ENCODE measurements around the gene PIK3AP1. TPM values are rescaled to one million over a fixed set of nuclear protein-coding genes. Genes with fewer than 3 reads are reported as not detected.

PIK3AP1 gene
- total RNA-seq, 6 donors from 2014 or later, result 22.0 to 64.8 (median 34.6) TPM

DNA sequence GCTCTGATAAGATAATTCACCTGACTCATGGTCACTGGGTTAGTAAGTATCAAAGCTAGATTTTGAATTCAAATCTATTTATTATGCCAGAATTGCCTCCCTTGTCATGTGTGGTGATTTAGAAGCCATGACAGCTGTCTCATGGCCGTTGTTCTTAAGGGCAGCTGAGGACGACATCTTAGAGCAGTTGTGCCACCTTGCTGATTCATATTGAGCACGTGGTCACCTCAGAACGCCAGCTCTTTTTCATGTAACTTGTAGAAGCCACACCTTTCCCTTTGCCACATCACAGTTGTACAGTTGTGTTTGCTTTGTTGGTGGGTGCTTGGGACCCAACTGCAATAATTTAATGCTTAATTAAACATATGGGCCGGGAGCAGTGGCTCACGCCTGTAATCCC is 4.3 kb upstream of the PIK3AP1 start:
- Histone ChIP-seq H3K27me3 (no peaks in the 10 kb centered on the region), H3K27ac (no peak overlapping the region), H3K36me3 (no peaks in the 10 kb centered on the region), H3K4me3 (no peak overlapping the region), H3K9me3 (no peaks in the 10 kb centered on the region), H3K4me1 (peaks cover 5 to 17% (median 15%) of the 10 kb centered on the region in 4 donors)
- no peak for TF ChIP-seq EP300 (IDR thresholded peaks at IDR 0.05)
- no peak for TF ChIP-seq POLR2AphosphoS5 (IDR thresholded peaks at IDR 0.05)
- TF ChIP-seq, protein P1, sequence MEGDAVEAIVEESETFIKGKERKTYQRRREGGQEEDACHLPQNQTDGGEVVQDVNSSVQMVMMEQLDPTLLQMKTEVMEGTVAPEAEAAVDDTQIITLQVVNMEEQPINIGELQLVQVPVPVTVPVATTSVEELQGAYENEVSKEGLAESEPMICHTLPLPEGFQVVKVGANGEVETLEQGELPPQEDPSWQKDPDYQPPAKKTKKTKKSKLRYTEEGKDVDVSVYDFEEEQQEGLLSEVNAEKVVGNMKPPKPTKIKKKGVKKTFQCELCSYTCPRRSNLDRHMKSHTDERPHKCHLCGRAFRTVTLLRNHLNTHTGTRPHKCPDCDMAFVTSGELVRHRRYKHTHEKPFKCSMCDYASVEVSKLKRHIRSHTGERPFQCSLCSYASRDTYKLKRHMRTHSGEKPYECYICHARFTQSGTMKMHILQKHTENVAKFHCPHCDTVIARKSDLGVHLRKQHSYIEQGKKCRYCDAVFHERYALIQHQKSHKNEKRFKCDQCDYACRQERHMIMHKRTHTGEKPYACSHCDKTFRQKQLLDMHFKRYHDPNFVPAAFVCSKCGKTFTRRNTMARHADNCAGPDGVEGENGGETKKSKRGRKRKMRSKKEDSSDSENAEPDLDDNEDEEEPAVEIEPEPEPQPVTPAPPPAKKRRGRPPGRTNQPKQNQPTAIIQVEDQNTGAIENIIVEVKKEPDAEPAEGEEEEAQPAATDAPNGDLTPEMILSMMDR (IDR thresholded peaks at IDR 0.05), result no peak
- TF ChIP-seq POLR2A (IDR thresholded peaks at IDR 0.05), result no peak
- ATAC-seq (ENCODE audit: low FRiP score in 2 of 2) (no peak), DNase-seq (no peak)
- 88 to 90% methylated on average over 6 of the region's 6 CpGs for WGBS, 2 donors

DNA sequence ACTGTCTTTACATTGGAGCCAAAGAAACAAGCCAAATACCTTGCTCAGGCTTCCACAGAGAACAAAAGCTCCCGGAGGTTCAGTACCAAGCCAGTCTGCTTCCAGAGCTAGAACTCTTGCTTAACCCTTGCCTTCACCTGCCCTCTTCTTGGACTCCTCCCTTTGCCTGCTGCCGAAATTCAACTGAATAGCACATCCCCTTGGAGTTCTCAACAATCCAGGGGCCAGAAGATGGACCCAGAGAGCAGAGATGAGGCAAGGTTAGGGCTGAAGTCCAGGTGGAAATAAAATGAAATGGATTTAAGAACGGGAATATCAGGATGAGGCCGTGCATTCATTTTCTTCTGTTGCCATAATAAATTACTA is 876 bp upstream of the PIK3AP1 start:
- no peak for ATAC-seq (ENCODE audit: low FRiP score in 2 of 2)

DNA sequence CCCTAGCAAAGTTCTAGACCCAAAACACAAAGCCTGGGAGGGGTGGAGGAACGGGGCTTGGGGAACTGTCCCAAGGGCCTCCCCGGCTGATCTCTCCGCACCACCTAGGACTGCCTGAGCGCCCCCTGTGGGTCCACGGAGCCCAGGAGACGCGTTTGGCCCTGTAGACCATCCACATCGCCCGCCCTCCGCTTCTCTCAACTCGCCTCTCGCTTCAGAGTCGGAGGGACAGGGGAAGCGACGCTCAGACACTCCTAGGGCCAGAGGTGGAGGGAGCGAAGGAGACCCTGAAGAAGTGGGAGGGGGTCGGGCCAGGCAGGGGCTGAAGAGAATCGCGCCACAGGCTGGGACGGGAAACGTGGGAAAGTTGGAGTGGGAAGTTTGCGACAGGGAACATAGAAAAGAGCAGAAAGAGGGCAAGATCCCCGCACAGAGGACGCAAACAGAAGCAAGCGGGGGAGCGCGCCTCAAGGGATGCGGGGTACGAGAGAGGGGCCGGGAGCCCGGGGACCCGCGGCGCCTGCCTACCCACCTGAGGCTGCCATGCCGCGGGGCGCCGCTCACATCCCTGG is 378 bp downstream of the PIK3AP1 start:
- peak; percentile 83 to 86 for ATAC-seq (ENCODE audit: low FRiP score in 2 of 2)
- DNase-seq, result peak; percentile 80 to 86
- 2 to 11% methylated on average over 13 to 27 of the region's 38 CpGs for WGBS, 2 donors
- Histone ChIP-seq H3K27ac (peak overlapping the region; percentile 59 to 91 (median 80)), H3K36me3 (no peaks in the 10 kb centered on the region), H3K27me3 (no peaks in the 10 kb centered on the region), H3K9me3 (no peaks in the 10 kb centered on the region), H3K4me3 (peak overlapping the region in 3 of 4 donors; percentile 65 to 83 (median 75)), H3K4me1 (peaks cover 5 to 34% (median 19%) of the 10 kb centered on the region in 4 donors)
- TF ChIP-seq, protein P1 (IDR thresholded peaks at IDR 0.05), result peak in 5 of 6 experiments; percentile 25 to 43 (median 40)
- TF ChIP-seq POLR2AphosphoS5 (IDR thresholded peaks at IDR 0.05), result no peak

More for the DNA sequence above, 876 bp upstream of the PIK3AP1 start:
- H3K27ac ChIP-seq, result peak overlapping the region in 1 of 4 donors; percentile 89
- peaks cover 5 to 34% (median 19%) of the 10 kb centered on the region in 4 donors for H3K4me1 ChIP-seq
- no peak for DNase-seq
- no peaks in the 10 kb centered on the region for H3K9me3 ChIP-seq
- H3K27me3 ChIP-seq, result no peaks in the 10 kb centered on the region
- WGBS, 2 donors, result 38 to 48% methylated on average over 4 of the region's 4 CpGs
- H3K36me3 ChIP-seq, result no peaks in the 10 kb centered on the region
- TF ChIP-seq EP300 (IDR thresholded peaks at IDR 0.05), result no peak
- no peak for TF ChIP-seq POLR2A (IDR thresholded peaks at IDR 0.05)
- TF ChIP-seq, protein P1 (IDR thresholded peaks at IDR 0.05), result no peak
- no peak for TF ChIP-seq POLR2AphosphoS5 (IDR thresholded peaks at IDR 0.05)
- H3K4me3 ChIP-seq, result peak overlapping the region in 2 of 4 donors; percentile 75 to 83

DNA sequence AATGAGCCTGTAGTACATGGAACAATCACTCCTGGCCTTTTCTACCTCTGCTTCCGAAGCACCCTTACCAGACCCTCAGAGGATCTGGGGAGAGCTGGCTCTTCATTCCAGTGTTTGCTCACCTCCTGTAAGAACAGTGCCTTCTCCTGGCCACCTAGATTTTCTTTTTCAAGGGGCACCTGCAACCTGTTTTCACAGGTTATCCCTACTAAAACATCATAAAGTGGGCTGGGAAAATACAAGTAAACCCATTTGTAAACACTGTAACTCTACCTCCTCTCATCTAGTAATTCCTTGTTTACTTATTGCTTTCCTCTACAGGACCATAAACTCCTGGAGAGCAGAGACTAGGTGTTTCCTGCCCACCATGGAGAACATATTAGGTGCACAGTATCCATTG is 1.1 kb downstream of the PIK3AP1 start:
- WGBS, 2 donors, result 65 to 82% methylated on average over 1 of the region's 1 CpG
- no peaks in the 10 kb centered on the region for H3K27me3 ChIP-seq
- H3K4me3 ChIP-seq, result peak overlapping the region in 2 of 4 donors; percentile 75 to 83

More for the DNA sequence above, 1.1 kb downstream of the PIK3AP1 start:
- TF ChIP-seq EP300 (IDR thresholded peaks at IDR 0.05), result no peak
- TF ChIP-seq POLR2A (IDR thresholded peaks at IDR 0.05), result no peak
- TF ChIP-seq POLR2AphosphoS5 (IDR thresholded peaks at IDR 0.05), result no peak
- TF ChIP-seq, protein P1 (IDR thresholded peaks at IDR 0.05), result no peak
- DNase-seq (no peak), ATAC-seq (ENCODE audit: low FRiP score in 2 of 2) (no peak)
- Histone ChIP-seq H3K4me1 (peaks cover 5 to 34% (median 19%) of the 10 kb centered on the region in 4 donors), H3K36me3 (no peaks in the 10 kb centered on the region), H3K9me3 (no peaks in the 10 kb centered on the region), H3K27ac (peak overlapping the region; percentile 59 to 91 (median 80))

Measured in upper lobe of left lung (tissue), 6 donors.